IMR-90 (cell line): ENCODE results near the gene UPK3B. TPM values are rescaled to one million over a fixed set of nuclear protein-coding genes. Genes with fewer than 3 reads are reported as not detected.
A peak's percentile ranks its signal among the peaks of the same experiment; 100 is the strongest.

Experiments used
- ATAC-seq: fragments of 200-7000 bp; cut with Tn5 transposase; 2 replicates; pipeline ENCODE4 v1.9.1; 2020; ENCODE audit warnings: low read depth, mild to moderate bottlenecking, moderate library complexity
- BruUV-seq: library from RNA; stranded (reverse); fragments of 400-500 nt; replicated peaks from 2 replicates; lab custom pipeline; 2021; lab: Mats Ljungman, UMichigan
- CTCF ChIA-PET: fragments of 300-600 bp; formaldehyde crosslinking; extraction: SDS; loops from one replicate; lab custom pipeline; 2021; ENCODE audit warnings: antibody characterized with exemption; lab: Yijun Ruan, JAX
- POLR2A ChIA-PET: fragments of 300-600 bp; sonication (Branson Sonifier 250); formaldehyde crosslinking; loops from one replicate; lab custom pipeline; 2022; ENCODE audit warnings: antibody characterized with exemption; ENCODE audit not compliant: unreplicated experiment; lab: Charles Lee
- DNase-seq: peaks from one replicate; pipeline ENCODE4 v3.0.0; 2013
- H2AFZ ChIP-seq: replicated peaks from 2 replicates; pipeline ENCODE3; 2013; ENCODE audit warnings: low read length, mild to moderate bottlenecking; ENCODE audit not compliant: poor library complexity
- H2AK5ac ChIP-seq: 2 replicates; pipeline ENCODE4 v1.6.1; 2013; ENCODE audit warnings: low read depth, low read length, inconsistent platforms
- H2AK9ac ChIP-seq: replicated peaks from 2 replicates; pipeline ENCODE3; 2013; ENCODE audit warnings: mild to moderate bottlenecking, low read depth, low read length, moderate library complexity; ENCODE audit not compliant: poor library complexity
- H2BK120ac ChIP-seq: 2 replicates; pipeline ENCODE4 v1.6.1; 2013; ENCODE audit warnings: low read depth, low read length, inconsistent platforms
- H2BK15ac ChIP-seq: 3 replicates; pipeline ENCODE4 v1.6.1; 2013; ENCODE audit warnings: low read depth, low read length, inconsistent platforms
- H2BK20ac ChIP-seq: 2 replicates; pipeline ENCODE4 v1.6.1; 2013; ENCODE audit warnings: low read depth, mild to moderate bottlenecking, inconsistent platforms, low read length, moderate library complexity
- H2BK5ac ChIP-seq: 2 replicates; pipeline ENCODE4 v1.6.1; 2013; ENCODE audit warnings: mild to moderate bottlenecking, low read depth, low read length, inconsistent platforms; ENCODE audit not compliant: poor library complexity, severe bottlenecking
- H3K14ac ChIP-seq: replicated peaks from 2 replicates; pipeline ENCODE4 v1.6.1; 2013; ENCODE audit warnings: low read depth, low read length, inconsistent platforms
- H3K18ac ChIP-seq: 2 replicates; pipeline ENCODE4 v1.6.1; 2013; ENCODE audit warnings: low read depth, low read length, control low read depth
- H3K23ac ChIP-seq: 2 replicates; pipeline ENCODE4 v1.6.1; 2013; ENCODE audit warnings: low read depth, low read length, inconsistent platforms
- H3K27ac ChIP-seq: 2 replicates; pipeline ENCODE4 v1.5.1; 2013; ENCODE audit warnings: mild to moderate bottlenecking, control low read depth, low read length; ENCODE audit not compliant: insufficient read depth
- H3K27me3 ChIP-seq: 2 replicates; pipeline ENCODE4 v1.6.1; 2013; ENCODE audit warnings: low read length; ENCODE audit not compliant: control insufficient read depth, insufficient read depth
- H3K36me3 ChIP-seq: 2 replicates; pipeline ENCODE4 v1.6.1; 2013; ENCODE audit warnings: low read length, mixed read lengths; ENCODE audit not compliant: control insufficient read depth, insufficient read depth
- H3K4ac ChIP-seq: 2 replicates; pipeline ENCODE4 v1.6.1; 2013; ENCODE audit warnings: low read depth, low read length, inconsistent platforms
- H3K4me1 ChIP-seq: 2 replicates; pipeline ENCODE4 v1.6.1; 2013; ENCODE audit warnings: low read length, mixed read lengths; ENCODE audit not compliant: control insufficient read depth, insufficient read depth
- H3K4me2 ChIP-seq: 2 replicates; pipeline ENCODE4 v1.6.1; 2013; ENCODE audit warnings: low read depth, mild to moderate bottlenecking, control low read depth, low read length, moderate library complexity
- H3K4me3 ChIP-seq: 2 replicates; pipeline ENCODE4 v1.5.1; 2013; ENCODE audit warnings: low read depth, mild to moderate bottlenecking, control low read depth, low read length, moderate library complexity; ENCODE audit not compliant: insufficient read depth
- H3K56ac ChIP-seq: 2 replicates; pipeline ENCODE4 v1.6.1; 2013; ENCODE audit warnings: low read length, inconsistent platforms; ENCODE audit not compliant: insufficient read depth; ENCODE audit errors: extremely low read depth
- H3K79me1 ChIP-seq, 2 experiments: 2 replicates each; pipeline ENCODE4 v1.6.1; 2013; ENCODE audit warnings: low read length in 2 of 2, inconsistent platforms in 1 of 2, low read depth in 1 of 2
- H3K9ac ChIP-seq: 2 replicates; pipeline ENCODE4 v1.6.1; 2013; ENCODE audit warnings: low read depth, low read length, control low read depth
- H3K9me1 ChIP-seq: 2 replicates; pipeline ENCODE4 v1.6.1; 2013; ENCODE audit warnings: low read length, inconsistent platforms; ENCODE audit not compliant: insufficient read depth
- H3K9me3 ChIP-seq: 2 replicates; pipeline ENCODE4 v1.6.1; 2013; ENCODE audit warnings: low read length; ENCODE audit not compliant: control insufficient read depth, insufficient read depth
- H4K20me1 ChIP-seq: 2 replicates; pipeline ENCODE4 v1.6.1; 2013; ENCODE audit warnings: low read length, inconsistent platforms; ENCODE audit not compliant: insufficient read depth
- H4K5ac ChIP-seq: 2 replicates; pipeline ENCODE4 v1.6.1; 2013; ENCODE audit warnings: mild to moderate bottlenecking, low read depth, low read length, control low read depth
- H4K8ac ChIP-seq, 2 experiments: 2 replicates each; pipeline ENCODE4 v1.6.1; 2013; ENCODE audit warnings: low read depth in 2 of 2, low read length in 2 of 2, control low read depth in 1 of 2, inconsistent platforms in 1 of 2
- H4K91ac ChIP-seq: 2 replicates; pipeline ENCODE4 v1.6.1; 2013; ENCODE audit warnings: low read depth, low read length, inconsistent platforms; ENCODE audit not compliant: insufficient read depth
- BHLHE40 ChIP-seq: fragments of 150-350 bp; IDR thresholded peaks from 2 replicates; pipeline ENCODE4 v1.6.1; 2016; ENCODE audit warnings: mild to moderate bottlenecking, low read depth, low read length
- CEBPB ChIP-seq: IDR thresholded peaks from 2 replicates; pipeline ENCODE4 v1.6.1; 2012; ENCODE audit warnings: low read depth, low read length, improper control_type of control experiment
- CHD1 ChIP-seq: IDR thresholded peaks from 2 replicates; pipeline ENCODE4 v1.6.1; 2012; ENCODE audit warnings: low read depth, low read length, improper control_type of control experiment
- CTCF ChIP-seq: conservative IDR thresholded peaks from 2 replicates; pipeline ENCODE4 v1.5.1; 2012; ENCODE audit warnings: mild to moderate bottlenecking, low read depth, low read length, improper control_type of control experiment
- ELK1 ChIP-seq: fragments of 150-350 bp; IDR thresholded peaks from 2 replicates; pipeline ENCODE4 v1.6.1; 2016; ENCODE audit warnings: low read depth, mild to moderate bottlenecking, low read length, moderate library complexity, borderline replicate concordance
- FOS ChIP-seq: fragments of 150-350 bp; IDR thresholded peaks from 2 replicates; pipeline ENCODE4 v1.6.1; 2016; ENCODE audit warnings: low read depth, low read length
- MAFK ChIP-seq: IDR thresholded peaks from 2 replicates; pipeline ENCODE4 v1.6.1; 2012; ENCODE audit warnings: low read depth, low read length, improper control_type of control experiment
- MAZ ChIP-seq: IDR thresholded peaks from 2 replicates; pipeline ENCODE4 v1.6.1; 2012; ENCODE audit warnings: low read depth, mild to moderate bottlenecking, low read length, improper control_type of control experiment, moderate library complexity, borderline replicate concordance
- MXI1 ChIP-seq: IDR thresholded peaks from 2 replicates; pipeline ENCODE4 v1.6.1; 2012; ENCODE audit warnings: low read depth, mild to moderate bottlenecking, low read length, moderate library complexity, borderline replicate concordance
- NFE2L2 ChIP-seq: fragments of 150-350 bp; IDR thresholded peaks from 2 replicates; pipeline ENCODE4 v1.6.1; 2016; ENCODE audit warnings: low read depth, mild to moderate bottlenecking, low read length
- POLR2A ChIP-seq: IDR thresholded peaks from 2 replicates; pipeline ENCODE4 v1.6.1; 2012; ENCODE audit warnings: mild to moderate bottlenecking, low read depth, low read length
- RAD21 ChIP-seq: IDR thresholded peaks from 2 replicates; pipeline ENCODE4 v1.6.1; 2012; ENCODE audit warnings: low read length, improper control_type of control experiment
- RCOR1 ChIP-seq: IDR thresholded peaks from 2 replicates; pipeline ENCODE4 v1.6.1; 2012; ENCODE audit warnings: mild to moderate bottlenecking, low read length, improper control_type of control experiment; ENCODE audit not compliant: insufficient replicate concordance
- RFX5 ChIP-seq: IDR thresholded peaks from 2 replicates; pipeline ENCODE4 v1.8.0; 2012; ENCODE audit warnings: low read depth, mild to moderate bottlenecking, low read length, moderate library complexity
- SMC3 ChIP-seq: fragments of 150-350 bp; IDR thresholded peaks from 2 replicates; pipeline ENCODE4 v1.6.1; 2016; ENCODE audit warnings: low read depth, mild to moderate bottlenecking, antibody characterized with exemption, low read length, moderate library complexity
- USF2 ChIP-seq: fragments of 150-350 bp; IDR thresholded peaks from 2 replicates; pipeline ENCODE4 v1.6.1; 2017; ENCODE audit warnings: mild to moderate bottlenecking, antibody characterized with exemption, low read length, low read depth
- WGBS, 2 experiments: methylation state at CpG; one replicate each; pipeline versions ENCODE4 v1.1.5 to v1.1.7; 2013; ENCODE audit warnings: missing lambda C conversion rate in 2 of 2; ENCODE audit not compliant: insufficient read length in 1 of 2; ENCODE audit errors: extremely low coverage in 2 of 2; 5-methylcytosine and 5-hydroxymethylcytosine counted together
- dilution Hi-C: fragments of 300-500 bp; cut with HindIII; formaldehyde crosslinking; loops from one replicate; pipeline ENCODE4 v1.14.3; 2018; ENCODE audit warnings: low sequenced_read_pairs; ENCODE audit not compliant: unreplicated experiment
- in situ Hi-C: fragments of 300-500 bp; cut with MboI; formaldehyde crosslinking; loops from 3 replicates; pipeline ENCODE4 v1.14.3; 2019; ENCODE audit warnings: low sequenced_read_pairs, inconsistent platforms, mixed read lengths
- intact Hi-C: fragments of 100-400 bp; cut with micrococcal nuclease; formaldehyde crosslinking; loops from 2 replicates; pipeline ENCODE4 v1.10.0; 2022
- polyA plus RNA-seq, 3 experiments: library from polyadenylated mRNA; depleted of rRNA; stranded (reverse); fragments of >200 nt; gene quantifications; 2 replicates each; pipeline ENCODE4 v1.2.3, GENCODE V29; 2012; ENCODE audit warnings: low replicate concordance in 1 of 3
- total RNA-seq: library from RNA; depleted of rRNA; stranded (reverse); fragments of >200 nt; gene quantifications from 2 replicates; pipeline ENCODE4 v1.2.3, GENCODE V29; 2012

The UPK3B gene
- total and polyA plus RNA-seq, 2 of the 4 experiments (the other 2 are of a cell fraction) = 0.26 TPM; not detected in 1

- Histone ChIP-seq H3K27me3 (no peaks in the 10 kb centered on the region), H3K56ac (no peak overlapping the region), H3K4me3 (no peak overlapping the region), H3K23ac (no peak overlapping the region), H4K20me1 (no peaks in the 10 kb centered on the region), H2AFZ (peak overlapping the region; percentile 91), H3K9me1 (no peaks in the 10 kb centered on the region), H2BK5ac (no peak overlapping the region), H3K14ac (no peak overlapping the region), H3K9me3 (no peaks in the 10 kb centered on the region), H3K4me2 (peak overlapping the region; percentile 86), H3K4me1 (peaks cover 2% of the 10 kb centered on the region; the same call in 1 of the 2 replicates), H3K18ac (no peak overlapping the region), H2AK9ac (no peak overlapping the region), H2AK5ac (no peak overlapping the region; the same call in 1 of the 2 replicates), H3K79me1 (no peaks in the 10 kb centered on the region), H2BK15ac (no peak overlapping the region), H3K4ac (peak overlapping the region; percentile 77), H3K36me3 (no peaks in the 10 kb centered on the region), H2BK120ac (peak overlapping the region; percentile 40; the same call in 1 of the 2 replicates), H3K9ac (0 out of 2 replicates have a peak overlapping the region, but pooled peaks have one; percentile 30), H2BK20ac (0 out of 2 replicates have a peak overlapping the region, but pooled peaks have one; percentile 45), H4K5ac (no peak overlapping the region), H3K27ac (no peak overlapping the region), H4K8ac (no peak overlapping the region), H4K91ac (no peak overlapping the region)
- CTCF ChIA-PET = no interaction called here
- 4% methylated on average over 18 of the region's 32 CpGs; no CpG with 5 or more reads in 1 of the 2 experiments for WGBS, 2 experiments
- dilution Hi-C loops (no loop called here), intact Hi-C loops (no loop called here), in situ Hi-C loops (no loop called here)
- POLR2A ChIA-PET = no interaction called here
- no TSS peak for BruUV-seq
- peak; percentile 23 for DNase-seq
- ATAC-seq = peak; percentile 86
- no peak for TF ChIP-seq USF2
- TF ChIP-seq NFE2L2 = no peak
- peak; percentile 80 for TF ChIP-seq RAD21
- TF ChIP-seq CTCF = peak; percentile 70
- TF ChIP-seq MXI1 = no peak
- no peak for TF ChIP-seq MAFK
- no peak for TF ChIP-seq CEBPB
- TF ChIP-seq FOS = no peak
- no peak for TF ChIP-seq ELK1
- TF ChIP-seq RCOR1 = no peak
- TF ChIP-seq CHD1 = no peak
- no peak for TF ChIP-seq BHLHE40
- peak; percentile 68 for TF ChIP-seq SMC3
- TF ChIP-seq RFX5 = no peak
- TF ChIP-seq POLR2A = no peak
- TF ChIP-seq MAZ = no peak
Measured at GRCh38 chr7:76515999-76516443, 5.7 kb downstream of the UPK3B start.
